GM19468 (cell line): Measurements from ENCODE around the gene ZNF414.
A peak's percentile ranks its signal among the peaks of the same experiment; 100 is the strongest.
"Not testable (repeated sequence)": the region's sequence is repeated elsewhere in the genome, so short reads cannot be mapped to it uniquely, and the experiment has no call there.

Experiments
- ATAC-seq: cut with Tn5 transposase; IDR thresholded peaks from one replicate; pipeline ENCODE4 v1.9.1; 2021; ENCODE audit warnings: mild to moderate bottlenecking, moderate library complexity, moderate number of reproducible peaks; ENCODE audit not compliant: unreplicated experiment; ENCODE audit errors: extremely low read depth

The ZNF414 gene

DNA sequence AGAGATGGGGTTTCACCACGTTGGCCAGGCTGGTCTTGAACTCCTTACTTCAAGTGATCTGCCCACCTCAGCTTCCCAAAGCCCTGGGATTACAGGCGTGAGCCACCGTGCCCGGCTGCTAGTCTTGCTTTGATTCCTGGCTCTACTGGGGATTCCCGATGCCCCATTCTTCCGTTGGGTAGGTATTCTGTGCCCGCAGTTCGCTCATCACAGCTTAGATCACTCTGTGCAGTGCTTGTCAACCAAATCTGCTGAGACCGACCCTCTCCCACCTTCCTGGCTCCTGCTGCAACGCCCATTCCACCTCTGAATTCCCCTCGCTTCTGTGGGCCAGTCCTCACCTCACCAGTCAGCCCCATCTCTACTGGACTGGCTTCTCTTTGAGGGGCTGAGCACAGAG is 4.6 kb upstream of the ZNF414 start:
- no peak for ATAC-seq

- no peak for ATAC-seq
Observed at GRCh38 chr19:8517551-8518442, 3.8 kb upstream of the ZNF414 start.

GRCh38 chr19:8515317-8515716 is 1.4 kb upstream of the ZNF414 start:
- no peak for ATAC-seq

DNA sequence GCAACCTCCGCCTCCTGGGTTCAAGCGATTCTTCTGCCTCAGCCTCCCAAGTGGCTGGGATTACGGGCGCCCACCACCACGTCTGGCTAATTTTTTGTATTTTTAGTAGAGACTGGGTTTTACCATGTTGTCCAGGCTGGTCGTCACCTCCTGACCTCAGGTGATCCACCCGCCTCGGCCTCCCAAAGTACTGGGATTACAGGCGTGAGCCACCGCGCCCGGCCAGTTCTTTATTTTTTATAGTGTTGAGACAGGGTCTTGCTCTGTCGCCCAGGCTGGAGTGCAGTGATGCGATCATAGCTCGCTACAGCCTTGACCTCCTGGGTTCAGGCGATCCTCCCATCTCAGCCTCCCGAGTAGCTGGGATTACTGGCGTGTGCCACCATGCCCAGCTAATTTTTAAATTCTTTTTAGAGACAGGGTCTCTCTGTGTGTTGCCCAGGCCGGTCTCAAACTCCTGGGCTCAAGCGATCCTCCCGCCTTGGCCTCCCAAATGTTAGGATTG is 590 bp upstream of the ZNF414 start:
- not testable (repeated sequence) for ATAC-seq

DNA sequence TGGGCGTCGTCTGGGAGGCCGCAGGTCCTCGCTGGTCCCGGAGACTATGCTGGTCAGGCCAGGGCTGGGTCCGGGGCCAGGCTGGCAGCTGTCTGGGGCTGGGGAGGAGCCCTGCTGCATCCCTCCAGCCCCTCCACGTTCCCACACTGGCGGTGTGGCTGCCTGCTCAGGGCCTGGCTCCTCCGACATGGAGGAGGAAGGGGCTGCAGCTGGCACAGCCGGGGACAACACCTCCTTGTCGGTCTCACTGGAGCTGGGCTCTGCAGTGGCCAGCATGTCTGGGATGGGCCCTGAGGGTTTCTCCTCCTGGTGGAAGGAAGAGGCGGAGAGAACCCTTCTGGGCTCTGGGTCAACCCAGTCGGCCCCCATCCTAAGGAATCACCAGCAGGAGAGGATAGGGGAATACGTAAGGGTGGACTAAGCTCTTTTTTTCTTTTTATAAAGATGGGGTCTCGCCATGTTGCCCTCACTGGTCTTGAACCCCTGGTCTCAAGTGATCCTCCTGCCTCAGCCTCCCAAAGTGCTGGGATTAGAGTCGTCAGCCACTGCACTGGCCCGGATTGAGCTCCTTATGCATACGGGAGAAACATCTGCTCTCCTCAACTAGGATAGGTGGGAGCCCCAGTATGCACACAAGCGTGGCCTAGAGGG is 806 bp downstream of the ZNF414 start:
- no peak for ATAC-seq

GRCh38 chr19:8512115-8512967 is 1.6 kb downstream of the ZNF414 start:
- ATAC-seq, result no peak

- ATAC-seq, result no peak
Observed at GRCh38 chr19:8511573-8512101, 2.3 kb downstream of the ZNF414 start.

DNA sequence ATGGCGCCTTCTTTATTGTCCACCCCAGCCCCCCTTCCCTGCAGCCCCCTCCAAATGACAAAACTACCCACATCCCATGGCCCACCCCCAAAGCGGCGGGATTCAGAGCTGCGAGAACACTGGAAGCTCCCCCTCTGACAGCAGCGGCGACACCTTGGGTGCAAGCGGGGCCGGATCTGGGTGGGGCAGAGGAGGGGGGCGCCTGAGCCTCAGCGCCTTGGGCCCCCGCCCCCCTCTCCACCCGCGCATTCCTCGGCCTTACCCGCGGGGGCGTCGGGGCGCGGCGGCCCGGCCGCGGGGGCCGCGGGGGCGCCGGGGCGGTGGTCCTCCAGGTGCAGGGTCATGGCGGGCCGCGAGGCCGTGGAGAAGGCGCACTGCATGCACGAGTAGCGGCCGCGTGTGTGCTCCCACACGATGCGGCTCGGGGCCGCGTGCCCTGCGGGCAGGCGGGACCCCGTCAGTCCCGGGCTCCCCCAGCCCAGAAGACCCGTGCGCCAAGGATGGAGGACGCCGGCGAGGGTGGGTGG is 3.3 kb downstream of the ZNF414 start:
- no peak for ATAC-seq

GRCh38 chr19:8506402-8506957 is 7.5 kb downstream of the ZNF414 start:
- no peak for ATAC-seq

DNA sequence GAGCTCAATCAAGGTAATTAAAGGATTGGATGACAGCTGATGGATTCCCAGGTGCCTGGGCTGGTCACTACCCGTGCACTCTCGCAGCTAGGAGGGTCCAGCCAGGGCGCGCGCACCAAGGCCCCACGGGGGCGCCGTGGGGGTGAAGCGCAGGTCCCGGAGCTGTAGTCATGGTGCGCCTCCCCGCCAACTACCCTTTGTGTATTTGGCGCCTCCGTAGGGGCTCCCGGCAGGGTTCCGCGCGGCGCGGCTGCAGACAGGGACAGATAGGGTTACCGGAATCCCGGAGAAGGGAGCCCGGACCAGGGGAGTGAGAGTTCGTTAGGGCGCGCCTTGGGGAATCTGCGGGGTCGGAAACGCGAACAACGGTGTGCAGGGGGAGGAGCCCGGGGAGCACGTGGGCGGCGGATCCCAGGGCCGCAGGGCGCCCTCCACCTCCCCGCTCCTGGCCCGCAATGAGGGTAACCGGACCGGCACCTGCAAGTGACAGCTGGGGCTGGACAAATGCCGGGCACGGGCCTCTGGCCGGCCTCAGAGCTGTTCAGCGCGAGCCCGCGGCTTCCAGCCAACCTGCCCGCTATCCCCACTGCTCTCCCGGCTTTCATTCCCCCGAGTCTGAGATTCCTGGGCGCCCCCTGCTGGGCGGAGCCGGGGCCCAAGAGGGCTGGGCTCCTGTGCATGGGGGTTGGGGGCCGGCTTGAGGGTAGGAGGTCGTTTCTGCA is 8.1 kb downstream of the ZNF414 start:
- ATAC-seq, result peak; percentile 44

DNA sequence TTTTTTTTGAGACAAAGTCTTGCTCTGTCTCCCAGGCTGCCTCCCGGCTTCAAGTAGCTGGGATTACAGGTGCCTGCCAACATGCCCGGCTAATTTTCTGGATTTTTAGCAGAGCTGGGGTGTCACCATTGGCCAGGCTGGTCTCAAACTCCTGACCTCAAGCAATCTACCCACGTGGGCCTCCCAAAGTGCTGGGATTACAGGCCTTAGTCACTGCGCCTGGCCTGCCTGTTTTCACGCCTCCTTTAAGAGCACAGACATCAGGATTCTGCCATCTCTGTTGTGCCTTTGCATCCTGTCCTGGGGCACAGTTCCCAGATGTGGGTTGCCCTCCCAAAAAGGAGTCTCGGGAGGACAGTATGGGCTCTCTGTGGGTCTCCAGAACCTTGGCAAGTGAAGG is 9.0 kb downstream of the ZNF414 start:
- no peak for ATAC-seq

GRCh38 chr19:8504171-8504570 is 9.8 kb downstream of the ZNF414 start:
- ATAC-seq, result no peak

DNA sequence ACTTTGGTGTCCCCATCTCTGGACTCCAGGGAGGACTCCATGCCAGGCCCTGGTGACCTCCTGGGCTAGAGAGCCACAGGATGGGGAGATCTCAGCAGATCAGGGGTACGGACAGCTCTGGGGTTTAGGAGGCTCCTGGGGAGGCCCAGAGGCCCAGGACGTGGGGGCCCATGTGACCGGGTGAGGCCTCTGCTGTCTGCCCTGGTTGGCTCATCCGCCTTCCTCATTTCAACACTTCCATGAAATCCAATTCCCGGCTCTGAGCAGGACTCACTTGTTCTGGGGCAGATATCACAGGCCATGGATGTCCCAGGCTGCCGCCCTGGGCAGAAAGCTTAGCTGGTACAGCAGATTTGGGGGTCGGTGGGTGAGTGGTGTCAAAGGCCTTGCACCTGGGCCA is 10.5 kb downstream of the ZNF414 start:
- no peak for ATAC-seq

DNA sequence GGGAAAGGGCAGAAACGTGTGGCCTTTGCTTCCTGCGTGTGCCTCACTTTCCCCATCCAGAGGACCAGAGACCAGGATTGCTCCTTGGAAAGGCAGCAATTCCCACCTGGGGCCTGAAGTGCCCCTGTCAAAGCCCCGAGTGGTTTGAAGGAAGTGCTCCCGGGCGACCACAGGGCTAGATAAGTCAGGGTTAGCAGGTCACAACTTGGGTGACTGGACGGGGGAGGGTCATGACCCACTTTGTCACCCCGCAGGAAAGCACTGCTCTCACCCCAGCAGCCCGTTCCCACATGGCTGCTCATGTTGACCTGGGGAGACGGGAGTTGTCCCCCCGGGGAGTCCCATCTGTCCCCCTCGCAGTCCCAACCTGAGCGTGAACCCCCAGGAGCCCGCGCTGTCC is 12.0 kb downstream of the ZNF414 start:
- no peak for ATAC-seq

- no peak for ATAC-seq
Observed at GRCh38 chr19:8501516-8501915, 12.5 kb downstream of the ZNF414 start.

DNA sequence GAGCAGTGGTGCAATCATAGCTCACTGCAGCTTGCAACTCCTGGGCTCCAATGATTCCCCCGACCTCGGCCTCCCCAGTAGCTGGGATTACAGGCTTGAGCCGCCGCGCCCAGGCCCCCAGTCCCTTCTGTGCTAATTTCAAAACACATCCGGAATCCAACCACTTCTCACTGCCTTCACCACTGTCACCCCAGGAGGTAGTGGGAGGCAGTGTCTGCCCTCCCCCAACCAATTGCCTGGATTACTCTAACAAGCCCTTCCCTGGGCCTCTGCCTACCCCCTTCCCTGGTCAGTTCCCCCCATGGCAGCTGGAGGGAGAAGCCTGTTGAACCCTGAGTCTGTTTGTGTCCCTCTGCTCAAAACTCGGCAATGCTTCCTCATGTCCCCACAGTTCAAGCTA is 13.8 kb downstream of the ZNF414 start:
- no peak for ATAC-seq

DNA sequence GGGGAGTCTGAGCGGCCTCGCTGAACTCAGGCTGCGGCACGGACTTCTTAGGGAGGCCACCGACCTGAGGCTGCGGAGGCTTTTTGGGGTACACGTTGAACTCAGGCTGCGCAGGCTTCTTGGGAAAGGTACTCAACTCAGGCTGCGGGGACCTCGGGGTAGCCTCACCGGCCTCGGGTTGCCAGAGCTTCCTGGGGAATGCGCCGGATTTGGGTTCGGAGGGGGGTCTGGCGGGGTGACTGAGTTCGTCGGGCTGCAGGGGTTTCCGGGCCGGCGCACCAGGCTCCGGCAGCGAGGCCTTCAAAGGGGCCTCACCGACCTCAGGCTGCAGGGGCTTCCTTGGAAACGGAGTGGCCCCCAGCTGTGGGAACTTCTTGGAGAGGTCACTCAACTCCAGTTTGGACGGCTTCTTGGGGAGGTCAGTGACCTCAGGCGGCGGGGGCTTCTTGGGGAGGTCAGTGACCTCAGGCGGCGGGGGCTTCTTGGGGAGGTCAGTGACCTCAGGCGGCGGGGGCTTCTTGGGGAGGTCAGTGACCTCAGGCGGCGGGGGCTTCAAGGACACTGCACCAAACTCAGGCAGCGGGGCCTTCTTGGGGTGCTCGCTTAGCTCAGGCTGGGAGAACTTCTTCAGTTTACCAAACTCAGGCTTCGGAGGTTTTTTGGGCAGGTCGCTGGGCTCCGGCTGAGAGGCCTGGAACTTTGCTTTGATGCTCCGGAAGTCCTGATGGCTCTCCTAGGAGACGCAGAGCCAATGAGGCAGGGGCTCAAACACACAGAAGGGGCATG is 14.7 kb downstream of the ZNF414 start:
- ATAC-seq, result no peak

DNA sequence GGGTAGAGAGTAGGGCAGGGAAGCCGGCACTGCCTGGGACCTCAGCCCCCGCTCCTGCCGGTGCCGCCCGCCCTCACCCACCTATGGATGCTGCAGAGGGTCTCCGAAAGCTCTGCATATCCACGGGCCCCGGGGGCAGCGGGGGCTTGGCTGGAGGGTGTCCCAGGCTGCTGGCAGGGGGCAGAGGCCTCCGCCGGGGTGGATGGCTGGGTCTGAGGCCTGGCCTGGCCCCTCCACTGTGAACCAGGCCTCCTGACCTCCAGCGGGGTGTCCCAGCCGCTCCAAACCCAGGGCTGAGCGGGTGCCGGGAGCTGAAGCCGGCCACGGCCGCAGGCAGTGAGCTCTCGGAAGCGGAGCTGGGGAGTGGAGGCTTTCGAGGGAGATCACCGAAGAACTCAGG is 15.7 kb downstream of the ZNF414 start:
- no peak for ATAC-seq
